ENCODE measurements around the gene FER. TPM values are rescaled to one million over a fixed set of nuclear protein-coding genes. Genes with fewer than 3 reads are reported as not detected.

Gene FER
- total and polyA plus RNA-seq, 2 of the 8 experiments (the other 6 are each of a cell fraction or from before 2014, with no cell fraction given), result 1.3 to 15.8 TPM

DNA sequence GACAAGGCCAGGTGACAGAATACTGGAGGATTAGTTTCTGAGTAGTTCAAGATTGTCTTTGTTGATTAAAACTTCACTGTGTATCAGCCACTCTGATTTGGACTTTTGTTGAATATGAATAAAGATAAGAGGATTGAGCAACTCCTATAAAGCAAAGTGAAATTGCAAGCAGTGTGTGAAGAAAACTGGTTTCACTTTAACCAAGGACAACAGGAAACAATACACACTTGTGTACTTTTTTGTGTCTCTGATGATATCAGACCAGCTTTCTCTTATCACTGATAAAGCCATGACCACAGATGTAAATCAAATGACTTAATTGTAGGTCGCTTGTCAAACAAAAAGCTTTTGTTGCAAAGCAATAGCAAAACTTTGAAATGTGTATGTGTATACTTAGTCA, 268.6 kb downstream of the FER start (continued):
- no peak for TF ChIP-seq EZH2 (IDR thresholded peaks at IDR 0.05; ENCODE audit: low read depth, low read length, severe bottlenecking)
- TF ChIP-seq TAF1 (IDR thresholded peaks at IDR 0.05; ENCODE audit: low read depth, low read length), result no peak
